DOHH2 (cell line): ENCODE data around the gene ADK.

Experiments
- H3F3A ChIP-seq: fragments of 200-600 bp; sonication (generic), shearing (Covaris generic); 2 replicates; pipeline ENCODE4 v1.6.0; 2016; ENCODE audit warnings: antibody characterized with exemption, mild to moderate bottlenecking; ENCODE audit not compliant: control insufficient read depth, insufficient read depth
- H3K27ac ChIP-seq: fragments of 200-600 bp; sonication (generic); 2 replicates; pipeline ENCODE4 v1.5.1; 2014; ENCODE audit warnings: low read depth, mild to moderate bottlenecking, low read length, moderate library complexity
- H3K27me3 ChIP-seq: fragments of 200-600 bp; sonication (generic); 2 replicates; pipeline ENCODE4 v1.6.1; 2014; ENCODE audit warnings: mild to moderate bottlenecking, low read length, mixed read lengths; ENCODE audit not compliant: control insufficient read depth
- H3K36me3 ChIP-seq: fragments of 200-600 bp; sonication (generic); 2 replicates; pipeline ENCODE4 v1.6.1; 2014; ENCODE audit warnings: mild to moderate bottlenecking, low read length, moderate library complexity, mixed read lengths; ENCODE audit not compliant: control insufficient read depth
- H3K4me1 ChIP-seq: fragments of 200-600 bp; sonication (generic); 2 replicates; pipeline ENCODE4 v1.6.1; 2014; ENCODE audit warnings: mild to moderate bottlenecking, low read length, mixed read lengths; ENCODE audit not compliant: control insufficient read depth
- H3K4me2 ChIP-seq: fragments of 200-600 bp; sonication (generic); 2 replicates; pipeline ENCODE4 v1.6.0; 2014; ENCODE audit warnings: mild to moderate bottlenecking, low read length, moderate library complexity
- H3K4me3 ChIP-seq: fragments of 200-600 bp; sonication (generic); 2 replicates; pipeline ENCODE4 v1.5.1; 2014; ENCODE audit warnings: mild to moderate bottlenecking, low read length, mixed read lengths
- H3K79me2 ChIP-seq: fragments of 200-600 bp; sonication (generic); 2 replicates; pipeline ENCODE4 v1.6.1; 2014; ENCODE audit warnings: mild to moderate bottlenecking, low read length, mixed read lengths; ENCODE audit not compliant: control insufficient read depth
- H3K9me2 ChIP-seq: fragments of 200-600 bp; sonication (generic); replicated peaks from 2 replicates; pipeline ENCODE4 v1.6.1; 2014; ENCODE audit warnings: mild to moderate bottlenecking, low read length, mixed read lengths; ENCODE audit not compliant: control insufficient read depth
- H3K9me3 ChIP-seq: fragments of 200-600 bp; sonication (generic); 2 replicates; pipeline ENCODE4 v1.6.1; 2014; ENCODE audit warnings: antibody characterized with exemption, low read length, mixed read lengths; ENCODE audit not compliant: control insufficient read depth, insufficient read depth
- H4K20me1 ChIP-seq: fragments of 200-600 bp; sonication (generic); 2 replicates; pipeline ENCODE4 v1.6.0; 2014; ENCODE audit warnings: low read depth, mild to moderate bottlenecking, antibody characterized with exemption, low read length, moderate library complexity; ENCODE audit not compliant: control insufficient read depth, insufficient read depth
- EZH2phosphoT487 ChIP-seq: fragments of 200-600 bp; sonication (generic); IDR thresholded peaks from 2 replicates; pipeline ENCODE4 v1.6.1; 2017; ENCODE audit warnings: borderline replicate concordance, mild to moderate bottlenecking, antibody characterized with exemption, low read length, moderate library complexity, mixed read lengths
- TF ChIP-seq, protein P1 (sequence below): fragments of 200-600 bp; sonication (generic); IDR thresholded peaks from one replicate; pipeline ENCODE4 v1.5.1; 2014; ENCODE audit warnings: antibody characterized with exemption, mild to moderate bottlenecking, low read depth, low read length; ENCODE audit not compliant: poor library complexity, severe bottlenecking

The ADK gene

DNA sequence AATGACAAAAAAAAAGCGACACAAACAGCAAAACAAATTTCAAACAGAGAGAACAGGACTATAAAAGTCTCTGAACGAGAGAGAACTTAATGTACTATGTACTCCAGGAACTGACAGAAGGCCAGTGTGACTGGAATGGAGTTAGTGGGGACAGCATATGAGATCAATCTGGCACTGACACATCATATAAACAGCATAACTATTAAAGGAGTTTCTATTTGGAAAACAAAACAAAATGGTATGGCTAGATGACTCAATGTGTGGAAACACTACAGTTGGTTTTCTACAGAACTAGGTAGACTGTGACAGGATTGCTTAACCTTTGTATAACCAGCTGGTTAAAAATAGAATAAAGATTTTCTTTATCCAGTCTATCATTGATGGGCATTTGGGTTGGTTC, 442.4 kb downstream of the ADK start:
- Histone ChIP-seq H3K4me1 (peaks cover 21% of the 10 kb centered on the region), H3K79me2 (no peaks in the 10 kb centered on the region), H3K4me3 (no peak overlapping the region), H3F3A (peaks cover 4% of the 10 kb centered on the region; the same call in 1 of the 2 replicates), H3K4me2 (no peak overlapping the region), H3K27me3 (no peaks in the 10 kb centered on the region), H3K36me3 (0 out of 2 replicates have a peak, but pooled peaks cover 2% of the 10 kb centered on the region), H4K20me1 (no peaks in the 10 kb centered on the region), H3K9me2 (no peaks in the 10 kb centered on the region), H3K9me3 (no peaks in the 10 kb centered on the region), H3K27ac (no peak overlapping the region)
- no peak for TF ChIP-seq EZH2phosphoT487
- TF ChIP-seq, protein P1, sequence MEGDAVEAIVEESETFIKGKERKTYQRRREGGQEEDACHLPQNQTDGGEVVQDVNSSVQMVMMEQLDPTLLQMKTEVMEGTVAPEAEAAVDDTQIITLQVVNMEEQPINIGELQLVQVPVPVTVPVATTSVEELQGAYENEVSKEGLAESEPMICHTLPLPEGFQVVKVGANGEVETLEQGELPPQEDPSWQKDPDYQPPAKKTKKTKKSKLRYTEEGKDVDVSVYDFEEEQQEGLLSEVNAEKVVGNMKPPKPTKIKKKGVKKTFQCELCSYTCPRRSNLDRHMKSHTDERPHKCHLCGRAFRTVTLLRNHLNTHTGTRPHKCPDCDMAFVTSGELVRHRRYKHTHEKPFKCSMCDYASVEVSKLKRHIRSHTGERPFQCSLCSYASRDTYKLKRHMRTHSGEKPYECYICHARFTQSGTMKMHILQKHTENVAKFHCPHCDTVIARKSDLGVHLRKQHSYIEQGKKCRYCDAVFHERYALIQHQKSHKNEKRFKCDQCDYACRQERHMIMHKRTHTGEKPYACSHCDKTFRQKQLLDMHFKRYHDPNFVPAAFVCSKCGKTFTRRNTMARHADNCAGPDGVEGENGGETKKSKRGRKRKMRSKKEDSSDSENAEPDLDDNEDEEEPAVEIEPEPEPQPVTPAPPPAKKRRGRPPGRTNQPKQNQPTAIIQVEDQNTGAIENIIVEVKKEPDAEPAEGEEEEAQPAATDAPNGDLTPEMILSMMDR: no peak

DNA sequence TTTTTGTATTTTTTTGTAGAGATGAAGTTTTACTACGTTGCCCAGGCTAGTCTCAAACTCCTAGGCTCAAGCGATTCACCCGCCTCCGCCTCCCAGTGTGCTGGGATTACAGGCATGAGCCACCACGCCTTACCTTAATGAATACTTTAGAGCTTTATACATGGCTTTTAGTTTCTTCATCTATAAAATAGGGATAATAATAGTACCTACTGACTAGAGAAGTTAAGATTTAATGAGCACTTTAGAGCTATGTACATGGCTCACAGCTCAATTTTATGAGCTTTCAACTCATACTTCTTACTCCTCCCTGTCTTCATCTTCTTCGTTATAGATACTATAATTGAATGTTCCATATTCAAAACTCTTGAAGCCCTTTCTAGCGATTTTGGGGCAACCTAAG, 445.7 kb downstream of the ADK start:
- no peak overlapping the region for H3K4me2 ChIP-seq
- no peaks in the 10 kb centered on the region for H3F3A ChIP-seq
- no peak for TF ChIP-seq EZH2phosphoT487
- H3K36me3 ChIP-seq: no peaks in the 10 kb centered on the region
- no peaks in the 10 kb centered on the region for H3K9me3 ChIP-seq
- H3K79me2 ChIP-seq: no peaks in the 10 kb centered on the region
- no peaks in the 10 kb centered on the region for H4K20me1 ChIP-seq
- no peak overlapping the region for H3K27ac ChIP-seq
- H3K27me3 ChIP-seq: no peaks in the 10 kb centered on the region
- no peak overlapping the region for H3K4me3 ChIP-seq
- H3K4me1 ChIP-seq: no peaks in the 10 kb centered on the region
- no peaks in the 10 kb centered on the region for H3K9me2 ChIP-seq

DNA sequence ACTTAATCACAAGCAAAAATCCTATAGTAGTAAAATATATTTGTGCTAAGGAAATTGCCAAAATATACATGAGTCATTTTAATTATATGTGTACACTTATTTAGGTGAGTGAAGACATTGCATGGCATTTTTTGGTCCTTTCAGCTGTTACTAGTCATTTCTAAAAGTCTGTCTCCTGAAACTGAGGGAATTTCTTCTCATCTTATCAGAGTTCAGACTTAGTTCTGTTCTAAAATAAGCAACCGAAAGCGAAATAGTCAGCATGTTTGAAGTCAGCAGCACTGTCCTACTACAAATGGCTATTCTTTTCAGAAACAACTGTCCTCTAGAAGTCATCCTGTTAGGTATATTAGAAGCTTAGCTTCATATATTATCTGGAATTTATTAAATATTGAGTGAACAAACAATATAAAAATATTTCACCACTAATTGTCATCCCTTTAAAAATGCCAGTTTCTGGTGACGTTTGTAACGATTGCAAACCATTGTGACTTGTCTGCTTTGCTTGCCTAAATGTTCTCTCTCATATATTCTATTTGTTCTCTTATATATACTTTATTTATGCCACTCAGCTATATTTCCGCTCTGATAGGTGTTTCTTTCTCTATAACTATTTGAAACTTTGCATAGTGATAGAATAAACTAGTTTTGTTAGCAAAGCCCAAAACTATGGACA, 448.0 kb downstream of the ADK start:
- Histone ChIP-seq H3K9me3 (no peaks in the 10 kb centered on the region), H3K4me1 (no peaks in the 10 kb centered on the region), H3K27ac (no peak overlapping the region), H3K36me3 (no peaks in the 10 kb centered on the region), H3K79me2 (no peaks in the 10 kb centered on the region), H4K20me1 (no peaks in the 10 kb centered on the region), H3K4me3 (no peak overlapping the region), H3K27me3 (no peaks in the 10 kb centered on the region), H3K9me2 (no peaks in the 10 kb centered on the region), H3K4me2 (no peak overlapping the region), H3F3A (no peaks in the 10 kb centered on the region)
- TF ChIP-seq EZH2phosphoT487: no peak
- TF ChIP-seq, protein P1: no peak

DNA sequence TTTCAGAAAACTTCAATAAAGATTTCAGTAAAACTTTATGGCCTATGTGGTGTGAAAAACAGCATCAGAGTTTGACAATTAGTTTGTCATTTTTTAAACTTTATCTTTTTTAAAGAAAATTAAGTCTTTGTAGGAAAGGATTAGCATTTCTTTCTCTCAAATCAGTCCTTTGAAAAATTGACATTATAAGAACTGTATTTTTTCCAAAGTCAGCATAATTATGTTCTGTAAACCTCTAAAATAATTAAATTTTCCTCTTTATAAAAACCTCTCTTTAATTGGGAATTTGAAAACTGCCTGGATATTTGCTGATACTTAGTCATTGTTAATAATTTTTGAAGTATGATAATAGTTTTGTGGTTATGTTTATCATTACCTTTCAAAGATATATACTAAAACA, 448.7 kb downstream of the ADK start:
- Histone ChIP-seq H3K27ac (no peak overlapping the region), H3K4me1 (no peaks in the 10 kb centered on the region), H3K4me3 (no peak overlapping the region), H4K20me1 (no peaks in the 10 kb centered on the region), H3K27me3 (no peaks in the 10 kb centered on the region), H3K36me3 (no peaks in the 10 kb centered on the region), H3F3A (no peaks in the 10 kb centered on the region), H3K9me2 (no peaks in the 10 kb centered on the region), H3K79me2 (no peaks in the 10 kb centered on the region), H3K4me2 (no peak overlapping the region), H3K9me3 (no peaks in the 10 kb centered on the region)
- TF ChIP-seq, protein P1: no peak
- TF ChIP-seq EZH2phosphoT487: no peak
